CD8-positive, alpha-beta memory T cell (primary cell): ENCODE measurements around the gene CLEC6A. TPM values are rescaled to one million over a fixed set of nuclear protein-coding genes. Genes with fewer than 3 reads are reported as not detected.

Source experiments
- CTCF ChIA-PET: fragments of 350-600 bp; sonication (Branson Sonifier 250); formaldehyde crosslinking; loops from one replicate; lab custom pipeline; 2021; ENCODE audit warnings: antibody characterized with exemption; lab: Charles Lee
- POLR2A ChIA-PET: fragments of 350-600 bp; sonication (Branson Sonifier 250); formaldehyde crosslinking; loops from one replicate; lab custom pipeline; 2021; ENCODE audit warnings: antibody characterized with exemption; lab: Charles Lee
- DNase-seq, 5 donors: peaks; one replicate each; pipeline versions ENCODE4 v3.0.0 to v3.0.0-alpha.2; 2020 to 2022; ENCODE audit warnings: mixed read lengths in 1 of 5
- H3K27ac ChIP-seq: one replicate; pipeline ENCODE4 v1.7.0; 2013; ENCODE audit warnings: low read depth, mild to moderate bottlenecking, low read length, moderate library complexity
- H3K27me3 ChIP-seq: 2 replicates; pipeline ENCODE4 v1.7.0; 2013; ENCODE audit warnings: low read length, mild to moderate bottlenecking; ENCODE audit not compliant: insufficient read depth, poor library complexity, severe bottlenecking
- H3K36me3 ChIP-seq: 2 replicates; pipeline ENCODE4 v1.7.0; 2013; ENCODE audit warnings: mild to moderate bottlenecking, low read length, moderate library complexity; ENCODE audit not compliant: insufficient read depth
- H3K4me1 ChIP-seq: 2 replicates; pipeline ENCODE4 v1.7.0; 2013; ENCODE audit warnings: mild to moderate bottlenecking, low read length, moderate library complexity; ENCODE audit not compliant: insufficient read depth
- H3K4me3 ChIP-seq: 2 replicates; pipeline ENCODE4 v1.7.0; 2013; ENCODE audit warnings: mild to moderate bottlenecking, low read length
- H3K9me3 ChIP-seq: 2 replicates; pipeline ENCODE4 v1.7.0; 2013; ENCODE audit warnings: mild to moderate bottlenecking, low read length
- H3K27ac Mint-ChIP-seq, 8 donors: one replicate each; pipeline ENCODE4 v1.8.0; 2020 to 2021; ENCODE audit warnings: mixed read lengths in 8 of 8, mild to moderate bottlenecking in 6 of 8, inconsistent platforms in 3 of 8, moderate library complexity in 3 of 8
- H3K27me3 Mint-ChIP-seq, 2 donors: one replicate each; pipeline ENCODE4 v1.8.0; 2020 to 2021; ENCODE audit warnings: mixed read lengths in 2 of 2, mild to moderate bottlenecking in 1 of 2, moderate library complexity in 1 of 2
- H3K36me3 Mint-ChIP-seq, 3 donors: one replicate each; pipeline ENCODE4 v1.8.0; 2020 to 2021; ENCODE audit warnings: mixed read lengths in 3 of 3, inconsistent platforms in 1 of 3, mild to moderate bottlenecking in 1 of 3
- H3K4me1 Mint-ChIP-seq, 3 donors: one replicate each; pipeline ENCODE4 v1.8.0; 2020 to 2021; ENCODE audit warnings: mixed read lengths in 3 of 3, inconsistent platforms in 1 of 3, mild to moderate bottlenecking in 1 of 3
- H3K4me3 Mint-ChIP-seq, 7 donors: one replicate each; pipeline ENCODE4 v1.8.0; 2020 to 2021; ENCODE audit warnings: mixed read lengths in 7 of 7, mild to moderate bottlenecking in 6 of 7, moderate library complexity in 4 of 7, inconsistent platforms in 2 of 7
- H3K9me3 Mint-ChIP-seq, 5 donors: one replicate each; pipeline ENCODE4 v1.8.0; 2020 to 2022; ENCODE audit warnings: mixed read lengths in 5 of 5, mild to moderate bottlenecking in 3 of 5, moderate library complexity in 2 of 5, inconsistent platforms in 1 of 5
- polyA plus RNA-seq: library from polyadenylated mRNA; unstranded; fragments of 300-500 nt; fragmentation: Illumina TruSeq; gene quantifications from one replicate; pipeline ENCODE4 v1.2.3, GENCODE V29; 2021
- total RNA-seq, 2 experiments: library from RNA; stranded (reverse); gene quantifications; one replicate each; pipeline ENCODE4 v1.2.3, GENCODE V29; 2021

CLEC6A gene
- total and polyA plus RNA-seq, 3 experiments from 2014 or later = not detected

- H3K9me3 Mint-ChIP-seq = no peaks in the 10 kb centered on the region
- DNase-seq = no peak
- Histone ChIP-seq H3K9me3 (no peaks in the 10 kb centered on the region), H3K36me3 (no peaks in the 10 kb centered on the region), H3K27ac (no peak overlapping the region), H3K4me3 (no peak overlapping the region), H3K27me3 (no peaks in the 10 kb centered on the region), H3K4me1 (no peaks in the 10 kb centered on the region)
- peaks cover 3 to 18% of the 10 kb centered on the region in 2 donors for H3K27me3 Mint-ChIP-seq
- H3K4me3 Mint-ChIP-seq = peak overlapping the region in 2 of 7 donors; percentile 10 to 22
- H3K36me3 Mint-ChIP-seq = no peaks in the 10 kb centered on the region
- H3K4me1 Mint-ChIP-seq = peaks cover 12 to 17% (median 15%) of the 10 kb centered on the region in 3 donors
- ChIA-PET POLR2A (no interaction called here), CTCF (no interaction called here)
- H3K27ac Mint-ChIP-seq = peak overlapping the region in 5 of 8 donors; percentile 5 to 55 (median 20)
Observed at GRCh38 chr12:8501720-8502119, 46.0 kb downstream of the CLEC6A start.

GRCh38 chr12:8504351-8504750 lies 48.6 kb downstream of the CLEC6A start:
- Mint-ChIP-seq H3K36me3 (no peaks in the 10 kb centered on the region), H3K4me3 (no peak overlapping the region), H3K9me3 (no peaks in the 10 kb centered on the region), H3K27me3 (peaks cover 2 to 7% of the 10 kb centered on the region in 2 donors), H3K27ac (no peak overlapping the region), H3K4me1 (peaks cover 12 to 17% (median 15%) of the 10 kb centered on the region in 3 donors)
- POLR2A ChIA-PET = no interaction called here
- Histone ChIP-seq H3K27me3 (no peaks in the 10 kb centered on the region), H3K9me3 (no peaks in the 10 kb centered on the region), H3K4me1 (no peaks in the 10 kb centered on the region), H3K4me3 (no peak overlapping the region), H3K36me3 (no peaks in the 10 kb centered on the region), H3K27ac (no peak overlapping the region)
- no peak for DNase-seq
- CTCF ChIA-PET = no interaction called here

GRCh38 chr12:8507596-8507995 lies 51.8 kb downstream of the CLEC6A start:
- no peak for DNase-seq
- H3K4me1 ChIP-seq = no peaks in the 10 kb centered on the region
- no peaks in the 10 kb centered on the region for H3K36me3 ChIP-seq
- Mint-ChIP-seq H3K27ac (no peak overlapping the region), H3K36me3 (no peaks in the 10 kb centered on the region), H3K4me1 (peaks cover under 1 to 4% (median under 1%) of the 10 kb centered on the region in 3 donors), H3K9me3 (no peaks in the 10 kb centered on the region), H3K27me3 (peaks cover 13 to 23% of the 10 kb centered on the region in 2 donors), H3K4me3 (no peak overlapping the region)
- POLR2A ChIA-PET = no interaction called here
- no peak overlapping the region for H3K4me3 ChIP-seq
- CTCF ChIA-PET = interaction anchor here (2.1 kb wide), 1 partner anchor 11 kb away, joined by 5 read pairs; no protein-coding TSS in a partner anchor
- no peak overlapping the region for H3K27ac ChIP-seq
- no peaks in the 10 kb centered on the region for H3K9me3 ChIP-seq
- peaks cover 6% of the 10 kb centered on the region for H3K27me3 ChIP-seq

GRCh38 chr12:8508223-8508622 lies 52.5 kb downstream of the CLEC6A start:
- Histone ChIP-seq H3K4me3 (no peak overlapping the region), H3K9me3 (no peaks in the 10 kb centered on the region), H3K27ac (no peak overlapping the region), H3K36me3 (no peaks in the 10 kb centered on the region), H3K27me3 (peaks cover 6% of the 10 kb centered on the region), H3K4me1 (no peaks in the 10 kb centered on the region)
- DNase-seq = no peak
- Mint-ChIP-seq H3K9me3 (no peaks in the 10 kb centered on the region), H3K4me3 (peak overlapping the region in 1 of 7 donors; percentile 16), H3K36me3 (no peaks in the 10 kb centered on the region), H3K4me1 (peaks cover 0 to 4% (median 0%) of the 10 kb centered on the region in 3 donors), H3K27ac (no peak overlapping the region), H3K27me3 (peaks cover 13 to 27% of the 10 kb centered on the region in 2 donors)
- CTCF ChIA-PET = no interaction called here
- POLR2A ChIA-PET = no interaction called here

GRCh38 chr12:8508910-8509841 lies 53.4 kb downstream of the CLEC6A start:
- H3K27ac Mint-ChIP-seq = no peak overlapping the region
- no peaks in the 10 kb centered on the region for H3K36me3 Mint-ChIP-seq
- H3K27me3 Mint-ChIP-seq = peaks cover 15 to 34% of the 10 kb centered on the region in 2 donors
- ChIA-PET CTCF (no interaction called here), POLR2A (no interaction called here)
- no peaks in the 10 kb centered on the region for H3K9me3 Mint-ChIP-seq
- peaks cover 0 to 4% (median 0%) of the 10 kb centered on the region in 3 donors for H3K4me1 Mint-ChIP-seq
- no peak for DNase-seq
- no peaks in the 10 kb centered on the region for H3K4me1 ChIP-seq
- no peaks in the 10 kb centered on the region for H3K9me3 ChIP-seq
- no peak overlapping the region for H3K4me3 Mint-ChIP-seq
- H3K27me3 ChIP-seq = peaks cover 6% of the 10 kb centered on the region
- H3K36me3 ChIP-seq = no peaks in the 10 kb centered on the region
- H3K27ac ChIP-seq = no peak overlapping the region
- H3K4me3 ChIP-seq = no peak overlapping the region

- peaks cover 18 to 64% of the 10 kb centered on the region in 2 donors for H3K27me3 Mint-ChIP-seq
- no peak for DNase-seq
- H3K36me3 ChIP-seq = no peaks in the 10 kb centered on the region
- H3K27ac Mint-ChIP-seq = no peak within 1 kb of the TSS
- ChIA-PET CTCF (no interaction called here), POLR2A (no interaction called here)
- no peaks in the 10 kb centered on the region for H3K4me1 ChIP-seq
- H3K27ac ChIP-seq = no peak within 1 kb of the TSS
- peaks cover 6% of the 10 kb centered on the region for H3K27me3 ChIP-seq
- H3K4me1 Mint-ChIP-seq = peaks cover 0 to 4% (median 0%) of the 10 kb centered on the region in 3 donors
- no peak within 1 kb of the TSS for H3K4me3 Mint-ChIP-seq
- H3K36me3 Mint-ChIP-seq = no peaks in the 10 kb centered on the region
- no peak within 1 kb of the TSS for H3K4me3 ChIP-seq
- no peaks in the 10 kb centered on the region for H3K9me3 ChIP-seq
- H3K9me3 Mint-ChIP-seq = no peaks in the 10 kb centered on the region
Observed at GRCh38 chr12:8513256-8513655, 57.5 kb downstream of the CLEC6A start, which contains the start of gene CLEC4D. TSS of gene CLEC4D (plus strand) at chr12:8513503. CDS start at chr12:8513733, 230 bp downstream.

- Mint-ChIP-seq H3K27ac (no peak overlapping the region), H3K4me1 (no peaks in the 10 kb centered on the region), H3K36me3 (no peaks in the 10 kb centered on the region), H3K4me3 (no peak overlapping the region), H3K27me3 (peaks cover 14 to 63% of the 10 kb centered on the region in 2 donors), H3K9me3 (no peaks in the 10 kb centered on the region)
- Histone ChIP-seq H3K27me3 (peaks cover 6% of the 10 kb centered on the region), H3K4me1 (no peaks in the 10 kb centered on the region), H3K27ac (no peak overlapping the region), H3K9me3 (no peaks in the 10 kb centered on the region), H3K36me3 (no peaks in the 10 kb centered on the region), H3K4me3 (no peak overlapping the region)
- ChIA-PET CTCF (interaction anchor here (1.2 kb wide), 1 partner anchor 26 kb away, joined by 3 read pairs; no protein-coding TSS in a partner anchor), POLR2A (no interaction called here)
- DNase-seq = no peak
Observed at GRCh38 chr12:8517971-8518370, 62.2 kb downstream of the CLEC6A start.

- no peak overlapping the region for H3K27ac Mint-ChIP-seq
- Histone ChIP-seq H3K27ac (no peak overlapping the region), H3K4me1 (no peaks in the 10 kb centered on the region), H3K36me3 (no peaks in the 10 kb centered on the region), H3K27me3 (peaks cover 6% of the 10 kb centered on the region), H3K9me3 (no peaks in the 10 kb centered on the region), H3K4me3 (no peak overlapping the region)
- no peak overlapping the region for H3K4me3 Mint-ChIP-seq
- DNase-seq = no peak
- peaks cover 0 to 2% (median under 1%) of the 10 kb centered on the region in 5 donors for H3K9me3 Mint-ChIP-seq
- no peaks in the 10 kb centered on the region for H3K4me1 Mint-ChIP-seq
- peaks cover 0 to under 1% (median 0%) of the 10 kb centered on the region in 3 donors for H3K36me3 Mint-ChIP-seq
- ChIA-PET POLR2A (no interaction called here), CTCF (interaction anchor here (1.0 kb wide), 1 partner anchor 25 kb away, joined by 3 read pairs; no protein-coding TSS in a partner anchor)
- peaks cover 13 to 64% of the 10 kb centered on the region in 2 donors for H3K27me3 Mint-ChIP-seq
Observed at GRCh38 chr12:8519171-8519570, 63.4 kb downstream of the CLEC6A start.
